Upper lobe of left lung (tissue), 4 donors: ENCODE data around the gene AHNAK.

Experiments
- POLR2A ChIP-seq, 4 donors: fragments of 450-650 bp; IDR thresholded peaks; one replicate each; pipeline ENCODE4 v1.5.1; 2016 to 2017; ENCODE audit warnings: antibody characterized with exemption in 4 of 4, mild to moderate bottlenecking in 2 of 4
- TF ChIP-seq, protein P1 (sequence below), 6 experiments: fragments of 450-650 bp in 4 of 6; fragments of 200-600 bp in 2 of 6; sonication (generic) in 2 of 6; IDR thresholded peaks; one replicate each; pipeline ENCODE4 v1.5.1; 2016 to 2019; ENCODE audit warnings: antibody characterized with exemption in 6 of 6

DNA sequence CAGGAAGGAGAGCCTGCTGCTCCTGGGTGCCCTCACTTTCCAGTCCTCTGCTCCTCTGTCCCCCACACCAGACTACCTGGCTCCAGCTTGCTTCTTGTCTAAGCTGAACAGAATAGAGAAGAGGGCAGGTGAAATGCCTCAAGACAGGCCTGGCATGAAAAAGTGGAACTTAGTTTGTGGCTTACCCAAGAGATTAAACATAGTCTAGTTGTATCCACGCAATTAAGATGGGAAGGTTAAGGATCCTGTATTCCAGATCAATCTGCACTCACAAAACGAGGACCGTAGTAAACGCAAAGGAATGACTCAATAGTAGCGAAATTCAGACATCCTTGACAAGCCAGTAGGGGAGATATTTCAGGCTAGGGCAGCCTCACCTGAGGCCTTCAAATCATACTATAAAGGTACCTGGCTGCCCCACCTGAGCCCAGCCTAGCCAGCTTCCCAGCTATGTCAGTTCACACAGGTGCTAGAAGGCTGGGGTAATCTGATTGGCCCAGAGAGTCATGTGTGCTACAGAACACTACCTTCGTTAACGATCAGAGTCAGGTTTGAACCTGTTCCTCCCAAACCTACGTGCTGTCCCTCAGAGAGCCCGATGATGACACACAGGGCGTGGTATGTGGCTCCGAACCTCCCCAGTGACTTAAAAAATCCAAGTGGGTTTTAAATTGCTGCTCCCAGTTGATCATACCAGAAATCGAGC, 46.5 kb downstream of the AHNAK start:
- no peak for TF ChIP-seq POLR2A (IDR thresholded peaks at IDR 0.05)
- TF ChIP-seq, protein P1, sequence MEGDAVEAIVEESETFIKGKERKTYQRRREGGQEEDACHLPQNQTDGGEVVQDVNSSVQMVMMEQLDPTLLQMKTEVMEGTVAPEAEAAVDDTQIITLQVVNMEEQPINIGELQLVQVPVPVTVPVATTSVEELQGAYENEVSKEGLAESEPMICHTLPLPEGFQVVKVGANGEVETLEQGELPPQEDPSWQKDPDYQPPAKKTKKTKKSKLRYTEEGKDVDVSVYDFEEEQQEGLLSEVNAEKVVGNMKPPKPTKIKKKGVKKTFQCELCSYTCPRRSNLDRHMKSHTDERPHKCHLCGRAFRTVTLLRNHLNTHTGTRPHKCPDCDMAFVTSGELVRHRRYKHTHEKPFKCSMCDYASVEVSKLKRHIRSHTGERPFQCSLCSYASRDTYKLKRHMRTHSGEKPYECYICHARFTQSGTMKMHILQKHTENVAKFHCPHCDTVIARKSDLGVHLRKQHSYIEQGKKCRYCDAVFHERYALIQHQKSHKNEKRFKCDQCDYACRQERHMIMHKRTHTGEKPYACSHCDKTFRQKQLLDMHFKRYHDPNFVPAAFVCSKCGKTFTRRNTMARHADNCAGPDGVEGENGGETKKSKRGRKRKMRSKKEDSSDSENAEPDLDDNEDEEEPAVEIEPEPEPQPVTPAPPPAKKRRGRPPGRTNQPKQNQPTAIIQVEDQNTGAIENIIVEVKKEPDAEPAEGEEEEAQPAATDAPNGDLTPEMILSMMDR (IDR thresholded peaks at IDR 0.05): no peak
